Suprapubic skin (tissue), 4 donors: Measurements from ENCODE around the gene CAMTA1. TPM values are rescaled to one million over a fixed set of nuclear protein-coding genes. Genes with fewer than 3 reads are reported as not detected.

Source experiments
- DNase-seq, 2 donors: peaks; one replicate each; pipeline ENCODE4 v3.0.0-alpha.2; 2019; ENCODE audit warnings: low spot score in 2 of 2
- H3K27ac ChIP-seq: fragments of 200-600 bp; sonication (generic); one replicate; pipeline ENCODE4 v1.5.1; 2019
- H3K27me3 ChIP-seq: fragments of 200-600 bp; sonication (generic); one replicate; pipeline ENCODE4 v1.5.1; 2019
- H3K36me3 ChIP-seq: fragments of 200-600 bp; sonication (generic); one replicate; pipeline ENCODE4 v1.5.1; 2019
- H3K4me1 ChIP-seq: fragments of 200-600 bp; sonication (generic); one replicate; pipeline ENCODE4 v1.5.1; 2019
- H3K4me3 ChIP-seq: fragments of 200-600 bp; sonication (generic); one replicate; pipeline ENCODE4 v1.5.1; 2019; ENCODE audit warnings: mild to moderate bottlenecking
- H3K9me3 ChIP-seq: fragments of 200-600 bp; sonication (generic); one replicate; pipeline ENCODE4 v1.5.1; 2019
- EP300 ChIP-seq: sonication (generic); formaldehyde crosslinking; IDR thresholded peaks from one replicate; pipeline ENCODE4 v1.6.1; 2017; ENCODE audit warnings: antibody characterized with exemption
- POLR2A ChIP-seq, 2 donors: fragments of 450-650 bp; IDR thresholded peaks; one replicate each; pipeline ENCODE4 v1.6.1; 2017; ENCODE audit warnings: antibody characterized with exemption in 2 of 2, mild to moderate bottlenecking in 2 of 2, moderate library complexity in 2 of 2
- POLR2AphosphoS5 ChIP-seq, 3 donors: sonication (generic); formaldehyde crosslinking; IDR thresholded peaks; one replicate each; pipeline ENCODE4 v1.6.1; 2017; ENCODE audit warnings: antibody characterized with exemption in 3 of 3
- WGBS: methylation state at CpG from one replicate; pipeline ENCODE4 v1.1.5; 2018; 5-methylcytosine and 5-hydroxymethylcytosine counted together
- total RNA-seq, 4 donors: library from RNA; depleted of rRNA; stranded (reverse); fragments of >200 nt; gene quantifications; one replicate each; pipeline ENCODE4 v1.1.0, GENCODE V29; 2016
- TF ChIP-seq, protein P1 (sequence below), 2 donors: fragments of 200-600 bp in 1 of 2; fragments of 450-650 bp in 1 of 2; sonication (generic) in 1 of 2; IDR thresholded peaks; one replicate each; pipeline ENCODE4 v1.5.1; 2016 to 2019; ENCODE audit warnings: antibody characterized with exemption in 2 of 2, mild to moderate bottlenecking in 1 of 2, moderate library complexity in 1 of 2

The CAMTA1 gene
- total RNA-seq, 4 donors from 2014 or later, result 40.4 to 54.1 (median 46.6) TPM

DNA sequence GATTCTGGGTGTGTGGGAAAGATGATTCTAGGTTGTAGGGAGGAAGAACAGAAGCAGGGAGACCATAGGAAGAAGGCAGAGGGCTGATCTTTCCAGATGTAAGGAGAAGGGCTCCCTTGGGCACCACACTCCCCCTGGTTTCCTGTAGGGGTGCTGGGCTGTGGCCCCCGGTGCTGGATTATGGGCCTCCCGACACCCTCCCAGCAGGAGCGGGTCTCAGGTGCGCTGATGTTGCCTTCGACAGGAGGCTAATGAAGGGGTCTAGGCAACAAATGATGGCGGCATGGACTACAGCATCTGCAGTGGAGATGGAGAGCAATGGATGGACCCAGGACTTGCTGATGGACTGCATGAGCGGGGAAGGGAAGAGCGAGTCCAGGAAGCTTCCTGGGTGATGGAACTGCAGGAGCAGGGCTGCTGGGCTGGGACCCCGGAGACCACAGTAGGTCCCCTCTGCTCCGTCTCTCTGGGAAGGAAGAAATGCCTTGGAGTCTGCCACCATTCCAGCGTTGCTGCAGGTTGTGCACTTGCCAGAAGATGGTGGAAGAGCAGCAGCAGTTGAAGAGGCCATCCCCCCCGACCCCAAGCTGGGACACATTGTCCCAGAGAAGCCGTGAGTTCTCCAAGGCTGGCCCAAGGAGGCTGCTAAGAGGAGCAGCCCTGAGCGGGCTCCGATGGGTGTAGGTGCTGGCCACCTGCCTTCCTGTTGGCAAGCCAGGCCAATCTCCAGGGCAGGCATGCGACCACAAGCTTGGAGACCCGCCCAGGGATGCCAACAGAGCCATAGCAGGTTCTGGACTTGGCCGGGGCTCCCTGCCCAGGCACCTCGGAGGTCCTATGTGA, 890.4 kb downstream of the CAMTA1 start:
- Histone ChIP-seq H3K27me3 (peaks cover 3% of the 10 kb centered on the region), H3K27ac (no peak overlapping the region), H3K4me1 (peaks cover 10% of the 10 kb centered on the region), H3K36me3 (no peaks in the 10 kb centered on the region), H3K4me3 (no peak overlapping the region), H3K9me3 (no peaks in the 10 kb centered on the region)
- no peak for DNase-seq
- 87% methylated on average over 17 of the region's 19 CpGs for WGBS
- TF ChIP-seq, protein P1, sequence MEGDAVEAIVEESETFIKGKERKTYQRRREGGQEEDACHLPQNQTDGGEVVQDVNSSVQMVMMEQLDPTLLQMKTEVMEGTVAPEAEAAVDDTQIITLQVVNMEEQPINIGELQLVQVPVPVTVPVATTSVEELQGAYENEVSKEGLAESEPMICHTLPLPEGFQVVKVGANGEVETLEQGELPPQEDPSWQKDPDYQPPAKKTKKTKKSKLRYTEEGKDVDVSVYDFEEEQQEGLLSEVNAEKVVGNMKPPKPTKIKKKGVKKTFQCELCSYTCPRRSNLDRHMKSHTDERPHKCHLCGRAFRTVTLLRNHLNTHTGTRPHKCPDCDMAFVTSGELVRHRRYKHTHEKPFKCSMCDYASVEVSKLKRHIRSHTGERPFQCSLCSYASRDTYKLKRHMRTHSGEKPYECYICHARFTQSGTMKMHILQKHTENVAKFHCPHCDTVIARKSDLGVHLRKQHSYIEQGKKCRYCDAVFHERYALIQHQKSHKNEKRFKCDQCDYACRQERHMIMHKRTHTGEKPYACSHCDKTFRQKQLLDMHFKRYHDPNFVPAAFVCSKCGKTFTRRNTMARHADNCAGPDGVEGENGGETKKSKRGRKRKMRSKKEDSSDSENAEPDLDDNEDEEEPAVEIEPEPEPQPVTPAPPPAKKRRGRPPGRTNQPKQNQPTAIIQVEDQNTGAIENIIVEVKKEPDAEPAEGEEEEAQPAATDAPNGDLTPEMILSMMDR (IDR thresholded peaks at IDR 0.05), result no peak
- no peak for TF ChIP-seq EP300
- no peak for TF ChIP-seq POLR2A (IDR thresholded peaks at IDR 0.05)
- TF ChIP-seq POLR2AphosphoS5 (IDR thresholded peaks at IDR 0.05), result no peak

DNA sequence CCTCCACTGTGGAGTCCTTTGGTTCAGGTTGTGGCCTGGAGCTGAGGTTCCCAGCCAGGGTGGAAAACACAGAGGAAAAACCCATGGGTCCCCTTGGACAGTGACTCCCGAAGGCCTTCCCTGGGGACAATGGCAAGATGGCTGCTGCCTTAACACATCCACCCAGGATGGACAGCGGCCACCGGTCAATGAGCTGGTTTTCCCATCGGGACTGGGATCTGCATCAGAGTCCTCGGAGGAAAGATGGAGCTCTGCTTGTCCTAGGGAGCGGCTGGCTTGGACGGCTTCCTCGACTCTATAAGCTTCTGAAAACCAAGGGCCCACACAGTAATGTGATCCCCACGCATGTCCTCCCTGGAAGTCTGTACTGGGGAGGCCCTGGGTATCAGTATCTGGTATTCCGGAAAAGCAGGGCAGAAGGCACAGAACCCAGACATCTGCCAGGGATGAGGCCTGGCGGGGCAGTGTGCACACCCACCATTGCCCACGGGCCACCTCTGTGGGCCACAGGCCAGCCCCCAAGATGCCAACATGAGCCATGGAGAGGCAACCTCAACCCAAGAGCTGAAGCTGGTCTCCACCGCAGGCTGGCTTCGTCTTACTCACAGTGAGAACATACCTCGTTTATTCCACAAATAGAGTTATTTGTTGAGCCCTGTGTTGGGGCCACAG, 891.2 kb downstream of the CAMTA1 start:
- H3K9me3 ChIP-seq, result no peaks in the 10 kb centered on the region
- H3K27ac ChIP-seq, result no peak overlapping the region
- no peak overlapping the region for H3K4me3 ChIP-seq
- 91% methylated on average over 12 of the region's 15 CpGs for WGBS
- no peaks in the 10 kb centered on the region for H3K36me3 ChIP-seq
- peaks cover 16% of the 10 kb centered on the region for H3K4me1 ChIP-seq
- peaks cover 3% of the 10 kb centered on the region for H3K27me3 ChIP-seq
- TF ChIP-seq POLR2AphosphoS5 (IDR thresholded peaks at IDR 0.05) (no peak), EP300 (no peak), POLR2A (IDR thresholded peaks at IDR 0.05) (no peak)
- TF ChIP-seq, protein P1 (IDR thresholded peaks at IDR 0.05), result no peak
- DNase-seq, result no peak

DNA sequence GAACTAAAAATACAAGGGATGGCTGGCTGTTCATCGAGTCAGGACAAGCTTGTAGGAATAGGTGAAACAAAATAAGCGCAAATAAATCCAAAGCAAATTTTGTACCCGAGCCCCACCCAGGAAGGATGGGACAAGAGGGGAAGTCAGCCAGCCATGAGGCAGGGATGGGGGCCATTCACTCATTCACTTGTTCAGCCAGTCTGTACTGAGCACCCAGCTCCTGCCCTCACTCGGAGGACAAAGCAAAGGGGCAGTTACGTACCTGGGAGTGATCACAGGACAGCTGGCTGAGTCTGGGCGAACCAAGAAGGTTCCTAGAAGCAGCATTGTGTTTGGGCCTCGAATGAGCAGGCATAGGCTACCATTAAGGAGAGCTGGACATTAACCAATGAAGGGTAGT, 891.9 kb downstream of the CAMTA1 start:
- TF ChIP-seq POLR2AphosphoS5 (IDR thresholded peaks at IDR 0.05) (no peak), EP300 (no peak), POLR2A (IDR thresholded peaks at IDR 0.05) (no peak)
- TF ChIP-seq, protein P1 (IDR thresholded peaks at IDR 0.05), result no peak
- Histone ChIP-seq H3K36me3 (no peaks in the 10 kb centered on the region), H3K27ac (no peak overlapping the region), H3K27me3 (peaks cover 3% of the 10 kb centered on the region), H3K9me3 (no peaks in the 10 kb centered on the region), H3K4me3 (no peak overlapping the region), H3K4me1 (peaks cover 16% of the 10 kb centered on the region)
- no peak for DNase-seq
- WGBS, result 72% methylated on average over 7 of the region's 7 CpGs

DNA sequence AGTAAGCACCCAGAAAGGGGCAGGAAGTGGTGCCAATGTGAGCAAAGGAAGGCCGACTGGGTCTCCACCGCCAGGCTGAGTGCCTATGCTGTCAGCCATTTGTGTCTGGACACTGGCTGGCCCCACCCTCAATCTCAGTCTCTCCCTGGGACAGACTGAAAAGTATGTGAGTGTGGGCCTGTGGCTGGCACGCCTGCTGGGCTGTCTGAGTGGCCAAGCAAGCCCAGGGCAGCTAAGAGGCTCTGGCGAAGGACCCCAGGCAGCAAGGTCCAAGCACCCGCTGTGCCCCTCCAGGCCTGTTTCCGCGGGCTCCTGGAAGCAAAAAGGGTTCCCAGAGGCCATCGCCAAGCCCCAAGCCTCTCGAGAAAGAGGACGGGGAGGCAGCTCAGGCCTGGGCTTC, 892.6 kb downstream of the CAMTA1 start:
- no peak overlapping the region for H3K4me3 ChIP-seq
- no peaks in the 10 kb centered on the region for H3K36me3 ChIP-seq
- no peaks in the 10 kb centered on the region for H3K27me3 ChIP-seq
- peaks cover 16% of the 10 kb centered on the region for H3K4me1 ChIP-seq
- WGBS, result 89% methylated on average over 5 of the region's 10 CpGs
- DNase-seq, result no peak
- TF ChIP-seq EP300, result no peak
- TF ChIP-seq POLR2A (IDR thresholded peaks at IDR 0.05), result no peak
- TF ChIP-seq, protein P1 (IDR thresholded peaks at IDR 0.05), result no peak
- H3K27ac ChIP-seq, result no peak overlapping the region
- no peaks in the 10 kb centered on the region for H3K9me3 ChIP-seq

DNA sequence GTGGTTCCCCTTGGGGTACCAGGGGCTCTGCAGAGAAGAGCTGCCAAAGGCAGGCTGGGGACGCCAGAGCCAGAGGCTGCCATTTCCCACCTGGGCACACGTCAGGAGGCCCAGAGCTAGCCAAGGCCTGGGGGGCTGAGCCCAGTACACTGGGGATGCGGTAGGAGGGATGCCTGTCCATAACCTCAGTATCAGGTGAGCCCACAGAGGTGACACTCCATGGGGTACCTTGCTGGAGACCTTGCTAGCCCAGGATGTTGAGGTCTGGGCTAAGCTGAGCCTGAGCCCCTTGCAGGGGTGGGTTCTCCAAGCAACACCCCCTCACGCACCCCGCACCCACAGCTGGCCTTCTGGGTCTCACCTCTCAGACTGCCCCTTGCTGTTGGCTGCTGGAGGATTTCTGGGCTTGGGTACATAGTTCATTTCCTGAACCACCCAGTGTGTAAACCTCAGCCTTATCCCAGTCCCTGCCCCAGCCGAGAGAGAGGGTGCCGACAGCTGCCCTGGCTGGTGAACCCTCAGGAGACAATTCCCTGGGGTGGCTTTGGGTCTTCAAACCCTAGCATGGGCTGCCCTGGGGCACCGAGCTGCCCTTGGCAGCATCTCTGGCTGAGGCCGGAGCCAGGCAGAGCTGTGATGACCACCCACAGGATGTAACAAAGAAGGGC, 893.4 kb downstream of the CAMTA1 start:
- no peak for TF ChIP-seq EP300
- TF ChIP-seq, protein P1 (IDR thresholded peaks at IDR 0.05), result no peak
- no peak for TF ChIP-seq POLR2A (IDR thresholded peaks at IDR 0.05)
- TF ChIP-seq POLR2AphosphoS5 (IDR thresholded peaks at IDR 0.05), result no peak
- Histone ChIP-seq H3K27ac (no peak overlapping the region), H3K9me3 (no peaks in the 10 kb centered on the region), H3K4me3 (no peak overlapping the region), H3K27me3 (no peaks in the 10 kb centered on the region), H3K36me3 (no peaks in the 10 kb centered on the region), H3K4me1 (peaks cover 16% of the 10 kb centered on the region)
- no peak for DNase-seq
- WGBS, result 92% methylated on average over 5 of the region's 9 CpGs
